HG02938 (cell line): ENCODE data around the gene OR2T8.
A peak's percentile ranks its signal among the peaks of the same experiment; 100 is the strongest.

Source experiments
- ATAC-seq: cut with Tn5 transposase; IDR thresholded peaks from one replicate; pipeline ENCODE4 v1.9.1; 2021; ENCODE audit warnings: mild to moderate bottlenecking, moderate library complexity; ENCODE audit not compliant: unreplicated experiment

OR2T8 gene

DNA sequence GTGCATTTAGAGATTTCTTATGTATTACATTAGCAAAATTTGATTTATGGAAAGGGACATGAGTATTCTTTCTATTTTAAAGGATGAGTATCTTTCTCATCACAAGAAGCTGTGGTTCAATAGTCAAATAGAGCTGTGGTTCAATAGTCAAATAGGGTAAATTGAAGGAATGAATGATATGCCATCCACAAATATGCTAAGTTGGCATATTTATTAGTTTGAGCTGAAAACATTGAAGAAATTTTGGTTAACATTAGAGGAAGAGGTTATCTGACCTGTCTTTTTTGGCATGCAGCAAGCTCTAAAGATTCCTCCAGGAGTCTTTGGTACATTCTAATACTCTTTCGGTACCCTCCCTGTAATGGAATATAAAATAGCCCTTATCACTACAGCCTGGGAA, 33.4 kb downstream of the OR2T8 start:
- no peak for ATAC-seq

DNA sequence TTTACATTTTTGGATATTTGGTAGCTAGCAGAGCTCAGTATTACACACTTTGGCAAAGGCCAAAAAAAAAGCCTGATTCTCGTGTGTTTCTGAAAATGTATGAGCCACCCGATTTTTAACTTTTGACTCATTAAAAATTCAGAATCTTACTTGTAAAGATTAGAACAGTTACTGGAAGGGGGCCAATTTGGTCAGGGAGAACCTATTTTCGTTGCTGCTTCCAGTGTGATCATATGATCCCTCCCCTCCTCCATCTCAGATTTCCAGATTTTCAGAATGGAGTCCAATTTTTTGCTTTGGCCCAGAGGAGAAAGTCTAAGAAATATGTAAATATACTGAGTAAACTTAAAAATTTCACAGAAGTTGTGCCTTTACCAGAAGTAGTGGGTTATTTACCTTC, 41.7 kb downstream of the OR2T8 start:
- ATAC-seq, result no peak

DNA sequence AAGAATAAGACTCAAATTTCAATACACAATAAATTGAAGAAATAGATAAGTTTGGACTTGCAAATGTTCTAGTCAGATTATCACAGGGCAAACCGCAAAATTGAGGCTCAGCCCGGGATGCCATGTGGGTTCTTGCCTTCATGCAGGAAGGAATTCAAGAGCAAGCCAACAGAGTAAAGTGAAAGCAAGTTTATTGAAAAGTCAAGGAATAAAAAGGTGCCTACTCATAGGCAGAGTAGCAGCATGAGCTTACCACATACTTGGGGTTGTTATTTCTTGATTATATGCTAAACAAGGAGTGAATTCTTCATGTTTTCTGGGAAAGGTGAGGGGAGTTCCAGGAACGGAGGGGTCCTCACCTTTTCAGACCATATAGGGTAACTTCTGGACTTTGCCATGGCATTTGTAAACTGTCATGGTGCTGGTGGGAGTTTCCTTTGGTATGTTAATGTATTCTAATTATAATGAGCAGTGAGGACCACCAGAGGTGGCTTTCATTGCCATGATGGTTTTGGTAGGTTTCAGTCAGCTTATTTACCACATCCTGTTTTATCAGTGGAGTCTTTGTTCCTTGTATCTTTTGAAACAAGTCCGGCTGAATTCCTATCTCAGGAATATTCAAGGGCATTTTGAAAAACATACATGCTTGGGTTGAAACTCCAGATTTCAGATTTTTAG, 43.0 kb downstream of the OR2T8 start:
- ATAC-seq, result no peak

DNA sequence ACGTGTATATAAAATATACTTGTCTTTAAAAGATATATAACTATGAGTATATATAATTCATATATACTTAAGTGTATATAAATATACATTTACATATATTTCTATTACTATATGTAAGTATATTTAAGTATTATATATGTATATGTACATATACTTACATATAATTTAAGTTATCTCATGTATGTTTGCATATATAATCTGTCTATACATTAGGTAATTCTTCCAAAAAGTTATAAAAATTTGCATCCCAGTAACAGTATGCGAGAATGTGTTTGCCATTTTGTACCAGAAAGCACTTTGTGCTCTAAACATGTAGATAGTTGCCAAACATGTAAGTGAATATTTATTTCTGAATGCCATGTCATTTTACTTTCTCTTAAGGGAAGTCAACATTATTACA, 44.9 kb downstream of the OR2T8 start, which contains the start of gene OR2AK2:
Gene OR2AK2 (plus strand): TSS at position 301 of the 400 bp plus-strand sequence. CDS start 144 bp downstream, outside the sequence.
- ATAC-seq, result no peak

DNA sequence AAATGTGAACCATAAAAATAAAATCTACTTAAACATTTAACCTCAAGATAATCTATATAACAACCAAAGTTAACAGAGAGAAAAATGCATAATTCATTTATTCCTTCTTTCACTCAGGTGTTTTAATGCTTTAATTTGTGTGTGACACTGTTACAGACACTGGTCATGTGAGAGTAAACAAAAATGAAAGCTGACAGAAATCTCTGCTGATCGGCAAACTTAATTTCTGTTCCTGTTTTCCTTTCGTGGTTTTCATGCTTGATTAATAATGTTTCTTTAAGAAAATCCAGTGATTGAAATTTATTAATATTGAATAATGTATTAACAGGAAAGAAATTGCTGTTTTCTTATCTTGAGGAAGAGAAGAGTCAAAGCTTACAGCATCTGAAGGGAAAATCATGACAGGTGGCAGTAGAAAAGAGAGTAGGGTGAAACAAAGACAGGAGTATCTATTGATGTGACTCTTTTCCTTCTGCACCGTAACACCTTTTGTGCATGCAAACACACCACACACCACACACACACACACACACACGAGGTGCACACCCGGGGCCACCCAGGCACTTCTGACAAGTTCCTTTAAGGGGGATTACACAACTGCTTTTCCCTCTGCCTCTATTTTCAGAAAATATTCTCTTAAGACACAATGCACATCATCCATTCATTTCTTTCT, 46.6 kb downstream of the OR2T8 start:
- peak; percentile 77 for ATAC-seq
